PC-9 (cell line): ENCODE results near the gene NELL1. TPM values are rescaled to one million over a fixed set of nuclear protein-coding genes. Genes with fewer than 3 reads are reported as not detected.

Experiments
- BruUV-seq: library from RNA; stranded (reverse); fragments of 400-500 nt; replicated peaks from 2 replicates; lab custom pipeline; 2021; lab: Mats Ljungman, UMichigan
- CTCF ChIA-PET: fragments of 300-600 bp; sonication (Branson Sonifier 250); formaldehyde crosslinking; loops from one replicate; lab custom pipeline; 2022; ENCODE audit warnings: antibody characterized with exemption; lab: Charles Lee
- POLR2A ChIA-PET: fragments of 300-600 bp; sonication (Branson Sonifier 250); formaldehyde crosslinking; loops from one replicate; lab custom pipeline; 2022; ENCODE audit warnings: antibody characterized with exemption; ENCODE audit not compliant: unreplicated experiment; lab: Charles Lee
- DNase-seq, 2 experiments: peaks; one replicate each; pipeline versions ENCODE4 v3.0.0 to v3.0.0-alpha.2; 2015 to 2022; ENCODE audit warnings: mixed read lengths in 1 of 2
- H2AFZ ChIP-seq: fragments of 200-600 bp; sonication (generic); 2 replicates; pipeline ENCODE4 v1.8.1; 2017; ENCODE audit warnings: antibody characterized with exemption
- H3F3A ChIP-seq: fragments of 200-600 bp; sonication (generic); 2 replicates; pipeline ENCODE4 v1.8.1; 2017; ENCODE audit warnings: antibody characterized with exemption, mild to moderate bottlenecking, low read depth; ENCODE audit not compliant: insufficient read depth
- H3K27ac ChIP-seq: fragments of 200-600 bp; sonication (generic); 2 replicates; pipeline ENCODE4 v1.6.1; 2016; ENCODE audit warnings: mixed run types
- H3K27me3 ChIP-seq: fragments of 200-600 bp; sonication (generic); 2 replicates; pipeline ENCODE4 v1.6.1; 2016; ENCODE audit warnings: low read depth, mixed run types; ENCODE audit not compliant: insufficient read depth
- H3K36me3 ChIP-seq: fragments of 200-600 bp; sonication (generic); 2 replicates; pipeline ENCODE4 v1.6.1; 2016; ENCODE audit warnings: low read depth, mixed run types
- H3K4me1 ChIP-seq: fragments of 200-600 bp; sonication (generic); replicated peaks from 2 replicates; pipeline ENCODE4 v1.6.1; 2016; ENCODE audit warnings: mixed run types; ENCODE audit not compliant: insufficient read depth
- H3K4me2 ChIP-seq: fragments of 200-600 bp; sonication (generic); 2 replicates; pipeline ENCODE4 v1.6.1; 2017; ENCODE audit warnings: mixed run types
- H3K4me3 ChIP-seq: fragments of 200-600 bp; sonication (generic); 2 replicates; pipeline ENCODE4 v1.6.1; 2016; ENCODE audit warnings: mixed run types
- H3K79me2 ChIP-seq: fragments of 200-600 bp; sonication (generic); 2 replicates; pipeline ENCODE4 v1.6.1; 2017; ENCODE audit warnings: low read depth, mixed run types
- H3K9me2 ChIP-seq: fragments of 200-600 bp; sonication (generic); 2 replicates; pipeline ENCODE4 v1.8.1; 2017; ENCODE audit warnings: mild to moderate bottlenecking; ENCODE audit not compliant: insufficient read depth
- H3K9me3 ChIP-seq: fragments of 200-600 bp; sonication (generic); 2 replicates; pipeline ENCODE4 v1.8.1; 2016; ENCODE audit warnings: low read depth; ENCODE audit not compliant: insufficient read depth
- H4K20me1 ChIP-seq: fragments of 200-600 bp; sonication (generic); 2 replicates; pipeline ENCODE4 v1.8.1; 2017; ENCODE audit not compliant: insufficient read depth
- CTCF ChIP-seq: fragments of 200-600 bp; sonication (generic); conservative IDR thresholded peaks from 2 replicates; pipeline ENCODE4 v1.6.1; 2017; ENCODE audit warnings: mixed run types, antibody characterized with exemption, mild to moderate bottlenecking, moderate library complexity
- EZH2 ChIP-seq: fragments of 200-600 bp; sonication (generic); IDR thresholded peaks from 2 replicates; pipeline ENCODE4 v1.8.0; 2017; ENCODE audit warnings: antibody characterized with exemption, low read depth
- intact Hi-C: fragments of 100-400 bp; cut with micrococcal nuclease; formaldehyde crosslinking; loops from one replicate; pipeline ENCODE4 v1.10.0; 2022; ENCODE audit not compliant: unreplicated experiment
- total RNA-seq: library from RNA; stranded (reverse); gene quantifications from 2 replicates; pipeline ENCODE4 v1.2.3, GENCODE V29; 2021

Gene NELL1
- total RNA-seq, 1 experiment from 2014 or later, result not detected

DNA sequence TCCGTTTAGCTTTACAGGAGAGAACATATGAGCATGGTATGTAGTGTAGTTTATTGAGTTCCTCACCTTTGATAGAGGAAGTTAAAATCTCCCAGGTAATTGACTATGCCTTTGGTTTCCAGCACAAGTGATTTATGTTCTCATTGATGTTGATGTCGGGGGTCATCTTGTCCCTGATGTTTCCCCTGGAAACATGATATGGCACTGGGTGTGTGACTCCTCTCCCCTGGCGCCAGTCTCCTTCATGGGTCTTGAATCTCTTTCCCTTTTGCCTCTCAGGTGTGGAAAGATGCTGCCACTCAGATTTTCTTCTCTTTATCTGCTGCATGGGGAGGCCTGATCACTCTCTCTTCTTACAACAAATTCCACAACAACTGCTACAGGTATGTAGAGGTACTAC lies 41.7 kb upstream of the NELL1 start:
- no peak overlapping the region for H3K4me2 ChIP-seq
- DNase-seq, result no peak
- no peak overlapping the region for H3K27ac ChIP-seq
- intact Hi-C loops, result no loop called here
- H3K36me3 ChIP-seq, result no peaks in the 10 kb centered on the region
- CTCF ChIA-PET, result no interaction called here
- H4K20me1 ChIP-seq, result no peaks in the 10 kb centered on the region
- H3F3A ChIP-seq, result no peaks in the 10 kb centered on the region
- H2AFZ ChIP-seq, result no peak overlapping the region
- H3K9me2 ChIP-seq, result no peaks in the 10 kb centered on the region
- H3K4me3 ChIP-seq, result no peak overlapping the region
- POLR2A ChIA-PET, result no interaction called here
- no peaks in the 10 kb centered on the region for H3K9me3 ChIP-seq
- BruUV-seq, result no TSS peak
- H3K4me1 ChIP-seq, result no peaks in the 10 kb centered on the region
- H3K27me3 ChIP-seq, result peaks cover 52% of the 10 kb centered on the region
- TF ChIP-seq CTCF (no peak), EZH2 (no peak)
- no peaks in the 10 kb centered on the region for H3K79me2 ChIP-seq

DNA sequence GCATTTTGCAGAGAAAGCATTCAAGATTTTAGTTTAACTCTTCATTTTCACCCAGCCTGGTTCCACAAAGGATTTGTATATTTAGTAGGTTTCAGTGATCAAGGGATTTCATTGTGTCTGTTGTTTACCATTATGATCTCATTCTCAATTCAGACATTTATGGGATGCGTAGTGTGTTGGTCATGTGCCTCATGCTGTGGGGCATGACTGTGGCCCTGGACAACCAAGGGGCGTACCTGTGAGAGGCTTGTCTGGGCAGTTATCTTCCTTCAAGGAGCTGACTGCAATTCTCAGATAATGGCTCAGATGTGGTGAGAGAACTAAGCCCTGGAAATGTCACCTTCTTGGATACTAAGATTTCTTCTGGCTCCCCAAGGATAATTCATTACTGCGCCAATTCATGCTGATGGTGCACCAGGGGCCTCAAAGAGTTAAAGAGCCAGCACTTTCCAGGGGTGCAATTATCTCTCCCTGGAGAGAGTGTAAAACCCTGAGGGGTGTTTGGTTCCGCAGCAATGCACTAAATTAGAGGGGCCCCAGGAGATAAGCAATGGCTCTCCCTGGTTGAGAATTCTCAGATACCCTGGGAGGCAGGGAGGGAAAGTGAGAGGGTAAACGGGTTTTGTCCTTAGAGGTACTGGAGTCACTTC lies 37.7 kb upstream of the NELL1 start:
- no peaks in the 10 kb centered on the region for H3K79me2 ChIP-seq
- CTCF ChIA-PET, result no interaction called here

GRCh38 chr11:20632169-20632532 lies 37.2 kb upstream of the NELL1 start:
- Histone ChIP-seq H3K9me2 (no peaks in the 10 kb centered on the region), H3F3A (no peaks in the 10 kb centered on the region), H3K4me3 (no peak overlapping the region), H3K27ac (no peak overlapping the region), H3K4me1 (no peaks in the 10 kb centered on the region), H3K79me2 (no peaks in the 10 kb centered on the region), H4K20me1 (no peaks in the 10 kb centered on the region), H3K9me3 (no peaks in the 10 kb centered on the region), H3K36me3 (no peaks in the 10 kb centered on the region), H3K4me2 (no peak overlapping the region), H3K27me3 (peaks cover 43% of the 10 kb centered on the region), H2AFZ (no peak overlapping the region)
- POLR2A ChIA-PET, result no interaction called here
- TF ChIP-seq EZH2 (no peak), CTCF (no peak)
- no TSS peak for BruUV-seq
- DNase-seq, result no peak
- CTCF ChIA-PET, result no interaction called here
- intact Hi-C loops, result no loop called here

More for the DNA sequence above, 37.7 kb upstream of the NELL1 start:
- TF ChIP-seq EZH2 (no peak), CTCF (no peak)
- Histone ChIP-seq H4K20me1 (no peaks in the 10 kb centered on the region), H3K9me3 (no peaks in the 10 kb centered on the region), H3K27ac (no peak overlapping the region), H3K4me1 (no peaks in the 10 kb centered on the region), H3K4me2 (no peak overlapping the region), H3K9me2 (no peaks in the 10 kb centered on the region), H2AFZ (no peak overlapping the region), H3K36me3 (no peaks in the 10 kb centered on the region), H3K4me3 (no peak overlapping the region), H3K27me3 (peaks cover 48% of the 10 kb centered on the region), H3F3A (no peaks in the 10 kb centered on the region)
- no peak for DNase-seq
- intact Hi-C loops, result no loop called here
- no TSS peak for BruUV-seq
- POLR2A ChIA-PET, result no interaction called here
